Coronary artery (tissue), 2 donors: Measurements from ENCODE around the gene C1QTNF7.

Experiments
- DNase-seq: peaks from one replicate; pipeline ENCODE4 v3.0.0-alpha.2; 2017; ENCODE audit warnings: low spot score
- H3K27ac ChIP-seq, 2 donors: fragments of 200-600 bp; sonication (generic); one replicate each; pipeline ENCODE4 v1.5.1; 2016 to 2019
- H3K4me3 ChIP-seq: fragments of 200-600 bp; sonication (generic); 2 replicates; pipeline ENCODE4 v1.5.1; 2016; ENCODE audit warnings: mild to moderate bottlenecking, moderate library complexity
- CTCF ChIP-seq: fragments of 200-600 bp; sonication (generic); IDR thresholded peaks from one replicate; pipeline ENCODE4 v1.5.1; 2019; ENCODE audit warnings: antibody characterized with exemption

C1QTNF7 gene

GRCh38 chr4:15455290-15455689 lies 27.5 kb downstream of the C1QTNF7 start:
- TF ChIP-seq CTCF: no peak
- Histone ChIP-seq H3K4me3 (peak overlapping the region; percentile 8), H3K27ac (peak overlapping the region; percentile 66 to 87)
- DNase-seq: peak; percentile 88

- DNase-seq: no peak
- Histone ChIP-seq H3K27ac (peak overlapping the region; percentile 66 to 87), H3K4me3 (peak overlapping the region; percentile 26)
- TF ChIP-seq CTCF: peak; percentile 38
Observed at GRCh38 chr4:15457406-15458201, 29.8 kb downstream of the C1QTNF7 start.

GRCh38 chr4:15458616-15459015 lies 30.8 kb downstream of the C1QTNF7 start:
- H3K4me3 ChIP-seq: no peak overlapping the region
- no peak for DNase-seq
- H3K27ac ChIP-seq: peak overlapping the region; percentile 66 to 90
- TF ChIP-seq CTCF: no peak

- no peak for TF ChIP-seq CTCF
- H3K4me3 ChIP-seq: no peak overlapping the region
- peak overlapping the region; percentile 66 to 90 for H3K27ac ChIP-seq
- DNase-seq: no peak
Observed at GRCh38 chr4:15459706-15460105, 31.9 kb downstream of the C1QTNF7 start.

GRCh38 chr4:15466596-15466995 lies 38.8 kb downstream of the C1QTNF7 start:
- Histone ChIP-seq H3K4me3 (no peak overlapping the region), H3K27ac (no peak overlapping the region)
- no peak for TF ChIP-seq CTCF
- no peak for DNase-seq

GRCh38 chr4:15469402-15470127 lies 41.7 kb downstream of the C1QTNF7 start, which contains the start of gene CC2D2A:
CC2D2A (plus strand) TSS chr4:15469882; CDS start chr4:15475933, 6,051 bp downstream.
- no peak for TF ChIP-seq CTCF
- DNase-seq: no peak
- peak within 1 kb of the TSS; percentile 74 for H3K4me3 ChIP-seq
- H3K27ac ChIP-seq: peak within 1 kb of the TSS in 1 of 2 donors; percentile 76
